HCT116 (cell line): Measurements from ENCODE around the gene GALNT16. TPM values are rescaled to one million over a fixed set of nuclear protein-coding genes. Genes with fewer than 3 reads are reported as not detected.

ENCODE experiments used
- ATAC-seq: fragments of 200-7000 bp; cut with Tn5 transposase; 2 replicates; pipeline ENCODE4 v1.9.1; 2020; ENCODE audit warnings: mild to moderate bottlenecking, moderate library complexity
- BruUV-seq: library from RNA; stranded (reverse); fragments of 400-500 nt; replicated peaks from 2 replicates; lab custom pipeline; 2021; lab: Mats Ljungman, UMichigan
- CTCF ChIA-PET: fragments of 300-600 bp; sonication (Branson Sonifier 250); formaldehyde crosslinking; loops from one replicate; lab custom pipeline; 2021; ENCODE audit warnings: antibody characterized with exemption; lab: Charles Lee
- POLR2A ChIA-PET: fragments of 300-600, 350-600 bp; sonication (Branson Sonifier 250); formaldehyde crosslinking; loops from one replicate; lab custom pipeline; 2021; ENCODE audit warnings: antibody characterized with exemption; lab: Charles Lee
- RAD21 ChIA-PET, 2 experiments: fragments of 300-600 bp; sonication (Branson Sonifier 250); formaldehyde crosslinking; loops; one replicate each; lab custom pipeline; 2023; ENCODE audit warnings: low total read pairs in 2 of 2; ENCODE audit not compliant: uncharacterized antibody in 2 of 2, unreplicated experiment in 2 of 2, low non-redundant PET in 1 of 2; lab: Charles Lee
- DNase-seq: peaks from one replicate; pipeline ENCODE4 v3.0.0-alpha.2; 2010; ENCODE audit warnings: low read depth, low spot score
- H2AFZ ChIP-seq: fragments of 200-600 bp; shearing (Covaris generic), sonication (generic); 2 replicates; pipeline ENCODE4 v1.6.1; 2017; ENCODE audit warnings: low read depth, mixed run types, mixed read lengths, antibody characterized with exemption, low read length; ENCODE audit not compliant: poor library complexity, severe bottlenecking
- H3K27ac ChIP-seq: 2 replicates; pipeline ENCODE4 v1.5.1; 2012; ENCODE audit warnings: low read depth, low read length
- H3K27me3 ChIP-seq: fragments of 200-600 bp; sonication (generic); 2 replicates; pipeline ENCODE4 v1.6.1; 2016; ENCODE audit warnings: mixed run types, low read length, mixed read lengths; ENCODE audit not compliant: insufficient read depth
- H3K36me3 ChIP-seq, 2 experiments: fragments of 200-500 bp in 1 of 2; fragments of 200-600 bp in 1 of 2; sonication (Bioruptor generic) in 1 of 2; sonication (generic) in 1 of 2; 2 replicates each; pipeline versions ENCODE4 v1.5.1 to v1.6.1; 2014 to 2016; ENCODE audit warnings: low read length in 2 of 2, inconsistent platforms in 1 of 2, mixed read lengths in 1 of 2, mixed run types in 1 of 2; ENCODE audit not compliant: insufficient read depth in 2 of 2, control insufficient read depth in 1 of 2
- H3K4me1 ChIP-seq, 2 experiments: fragments of 200-600 bp in 1 of 2; sonication (generic) in 1 of 2; 2 replicates each; pipeline versions ENCODE4 v1.5.1 to v1.6.1; 2012 to 2017; ENCODE audit warnings: low read length in 2 of 2, inconsistent platforms in 1 of 2, mild to moderate bottlenecking in 1 of 2, mixed read lengths in 1 of 2, mixed run types in 1 of 2, moderate library complexity in 1 of 2; ENCODE audit not compliant: insufficient read depth in 2 of 2, control insufficient read depth in 1 of 2
- H3K4me2 ChIP-seq: fragments of 200-600 bp; sonication (generic); 2 replicates; pipeline ENCODE4 v1.6.1; 2017; ENCODE audit warnings: mixed run types, low read length, mixed read lengths
- H3K4me3 ChIP-seq, 2 experiments: fragments of 200-600 bp in 1 of 2; sonication (generic) in 1 of 2; replicated peaks in 1 of 2; 2 replicates each; pipeline ENCODE4 v1.5.1; 2011 to 2016; ENCODE audit warnings: low read length in 2 of 2, control low read depth in 1 of 2, low read depth in 1 of 2, mild to moderate bottlenecking in 1 of 2, mixed read lengths in 1 of 2, mixed run types in 1 of 2
- H3K79me2 ChIP-seq: fragments of 200-600 bp; sonication (generic); 2 replicates; pipeline ENCODE4 v1.6.1; 2017; ENCODE audit warnings: mild to moderate bottlenecking, mixed run types, low read length, moderate library complexity, mixed read lengths; ENCODE audit not compliant: insufficient read depth
- H3K9ac ChIP-seq: fragments of 200-600 bp; sonication (generic); 2 replicates; pipeline ENCODE4 v1.6.1; 2016; ENCODE audit warnings: low read length, mixed read lengths
- H3K9me2 ChIP-seq: fragments of 200-600 bp; sonication (generic), shearing (Covaris generic); 2 replicates; pipeline ENCODE4 v1.6.1; 2017; ENCODE audit warnings: mixed run types, mild to moderate bottlenecking, moderate library complexity; ENCODE audit not compliant: insufficient read depth
- H3K9me3 ChIP-seq, 2 experiments: fragments of 200-500 bp in 1 of 2; fragments of 200-600 bp in 1 of 2; sonication (Bioruptor generic) in 1 of 2; sonication (generic) in 1 of 2; 2 replicates each; pipeline ENCODE4 v1.6.1; 2014 to 2017; ENCODE audit warnings: low read length in 2 of 2, mixed read lengths in 2 of 2, inconsistent platforms in 1 of 2, low read depth in 1 of 2, mild to moderate bottlenecking in 1 of 2, mixed run types in 1 of 2, moderate library complexity in 1 of 2; ENCODE audit not compliant: control insufficient read depth in 1 of 2, insufficient read depth in 1 of 2
- H4K20me1 ChIP-seq: fragments of 200-600 bp; sonication (generic), shearing (Covaris generic); 2 replicates; pipeline ENCODE4 v1.6.1; 2017; ENCODE audit warnings: mixed run types, mild to moderate bottlenecking, moderate library complexity; ENCODE audit not compliant: insufficient read depth
- JUND ChIP-seq: IDR thresholded peaks from 2 replicates; pipeline ENCODE4 v1.6.1; 2012
- REST ChIP-seq: IDR thresholded peaks from 2 replicates; pipeline ENCODE4 v1.6.1; 2012; ENCODE audit warnings: low read depth
- intact Hi-C: fragments of 100-400 bp; cut with micrococcal nuclease; formaldehyde crosslinking; loops from 2 replicates; pipeline ENCODE4 v1.10.0; 2022
- total RNA-seq: library from RNA; stranded (reverse); gene quantifications from one replicate; pipeline ENCODE4 v1.2.1, GENCODE V29; 2021; ENCODE audit not compliant: unreplicated experiment

The GALNT16 gene
- total RNA-seq, 1 experiment from 2014 or later, result 0.32 TPM

- H3K9me2 ChIP-seq, result no peaks in the 10 kb centered on the region
Measured at GRCh38 chr14:69263771-69264170, 3.8 kb downstream of the GALNT16 start.

More at GRCh38 chr14:69263771-69264170, 3.8 kb downstream of the GALNT16 start:
- CTCF ChIA-PET, result interaction anchor here (1.4 kb wide), 1 partner anchor 196 kb away, joined by 5 read pairs; no protein-coding TSS in a partner anchor
- no TSS peak for BruUV-seq
- POLR2A ChIA-PET, result no interaction called here
- Histone ChIP-seq H4K20me1 (no peaks in the 10 kb centered on the region), H3K9ac (no peak overlapping the region), H3K27ac (no peak overlapping the region), H3K4me2 (no peak overlapping the region), H3K27me3 (peaks cover 10% of the 10 kb centered on the region; the same call in 1 of the 2 replicates), H3K4me3 (no peak overlapping the region)
- intact Hi-C loops, result no loop called here
- ATAC-seq (no peak), DNase-seq (no peak)
- RAD21 ChIA-PET, result no interaction called here
- TF ChIP-seq JUND (no peak), REST (no peak)
- TF ChIP-seq, all 23 proteins: peak for 0
- no peaks in the 10 kb centered on the region for H3K9me3 ChIP-seq
- H2AFZ ChIP-seq, result no peak overlapping the region
- H3K79me2 ChIP-seq, result no peaks in the 10 kb centered on the region
- peaks cover 0 to 5% of the 10 kb centered on the region in 2 experiments; a peak in 2 of 4 replicates for H3K4me1 ChIP-seq
- no peaks in the 10 kb centered on the region for H3K36me3 ChIP-seq
